ENCODE results near the gene MRPL51.

- TF ChIP-seq CTCF (IDR thresholded peaks at IDR 0.05; ENCODE audit: low read depth, low read length) (no peak), EZH2phosphoT487 (IDR thresholded peaks at IDR 0.05; ENCODE audit: low read depth) (no peak)
These were observed 30.6 kb upstream of the MRPL51 start for GRCh38 chr12:6523708-6524107.
